ENCODE measurements around the gene MRM1.
"Not testable (repeated sequence)": the region's sequence is repeated elsewhere in the genome, so short reads cannot be mapped to it uniquely, and the experiment has no call there.

MRM1 gene

DNA sequence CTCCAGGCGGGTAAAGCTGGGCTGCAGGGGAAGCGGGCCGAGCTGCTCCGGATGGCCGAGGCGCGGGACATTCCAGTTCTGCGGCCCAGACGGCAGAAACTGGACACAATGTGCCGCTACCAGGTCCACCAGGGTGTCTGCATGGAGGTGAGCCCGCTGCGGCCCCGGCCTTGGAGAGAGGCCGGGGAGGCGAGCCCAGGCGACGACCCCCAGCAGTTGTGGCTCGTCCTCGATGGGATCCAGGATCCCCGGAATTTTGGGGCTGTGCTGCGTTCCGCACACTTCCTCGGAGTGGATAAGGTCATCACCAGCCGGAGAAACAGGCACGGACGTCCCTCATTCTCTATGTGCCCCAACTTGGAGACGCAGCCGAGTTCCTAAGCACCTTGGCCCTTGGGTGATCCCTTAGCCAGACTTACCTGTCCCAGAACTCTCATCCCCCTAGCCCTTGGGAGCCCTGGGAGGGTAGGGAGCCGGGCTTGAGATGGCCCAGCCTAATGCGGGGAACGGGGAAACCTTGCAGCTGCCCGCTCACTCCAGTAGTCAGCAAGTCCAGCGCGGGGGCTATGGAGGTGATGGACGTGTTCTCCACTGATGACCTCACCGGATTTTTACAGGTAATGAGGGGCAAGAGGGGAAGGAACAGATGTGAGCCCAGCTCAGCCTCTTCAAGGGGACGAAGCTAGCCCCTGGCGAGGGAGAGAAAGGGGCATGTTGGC is 806 bp downstream of the MRM1 start:
- DNase-seq (ENCODE audit: low spot score) = no peak

DNA sequence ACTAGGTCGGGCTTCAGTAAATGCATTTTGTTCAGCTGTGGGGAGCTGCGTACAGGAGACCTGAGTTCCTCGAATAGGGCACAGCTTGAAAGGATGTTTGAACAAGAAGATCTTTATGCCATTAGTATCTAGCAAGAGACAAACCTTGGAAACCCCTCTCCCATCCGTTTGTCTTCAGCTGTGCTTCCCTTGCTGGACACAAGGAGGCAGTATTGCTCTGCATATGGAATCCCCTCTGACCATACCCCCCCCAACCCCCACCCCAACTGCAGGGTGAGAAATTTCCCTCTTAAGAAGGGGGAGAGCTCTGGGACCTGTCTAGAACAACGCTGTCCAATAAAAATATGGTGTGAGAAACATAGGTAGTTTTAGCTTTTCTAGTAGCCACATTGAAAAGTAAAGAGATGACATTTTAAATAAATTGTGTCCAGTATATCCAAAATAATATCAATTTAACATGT is 1.6 kb downstream of the MRM1 start:
- DNase-seq (ENCODE audit: low spot score) = peak; percentile 78

GRCh38 chr17:36605028-36605427 is 3.6 kb downstream of the MRM1 start:
- not testable (repeated sequence) for DNase-seq (ENCODE audit: low spot score)

DNA sequence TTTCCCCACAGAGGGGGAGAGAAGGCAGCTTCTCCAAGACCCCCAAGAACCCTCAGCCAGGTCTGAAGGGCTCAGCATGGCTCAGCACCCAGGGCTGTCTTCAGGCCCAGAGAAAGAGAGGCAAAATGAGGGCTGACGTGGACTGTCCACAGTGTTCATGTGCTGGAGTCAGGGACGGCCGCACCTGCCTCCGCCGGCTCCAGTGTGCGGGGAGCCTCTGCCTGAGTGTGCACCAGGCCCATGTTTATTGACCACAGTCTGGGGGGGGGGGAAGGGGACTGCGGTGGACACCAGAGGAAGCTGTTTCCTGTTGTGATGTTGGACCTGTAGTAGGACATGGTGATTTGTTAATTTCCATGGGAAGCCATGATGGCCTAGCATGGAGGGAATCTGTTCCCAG is 6.9 kb downstream of the MRM1 start:
- DNase-seq (ENCODE audit: low spot score) = no peak

DNA sequence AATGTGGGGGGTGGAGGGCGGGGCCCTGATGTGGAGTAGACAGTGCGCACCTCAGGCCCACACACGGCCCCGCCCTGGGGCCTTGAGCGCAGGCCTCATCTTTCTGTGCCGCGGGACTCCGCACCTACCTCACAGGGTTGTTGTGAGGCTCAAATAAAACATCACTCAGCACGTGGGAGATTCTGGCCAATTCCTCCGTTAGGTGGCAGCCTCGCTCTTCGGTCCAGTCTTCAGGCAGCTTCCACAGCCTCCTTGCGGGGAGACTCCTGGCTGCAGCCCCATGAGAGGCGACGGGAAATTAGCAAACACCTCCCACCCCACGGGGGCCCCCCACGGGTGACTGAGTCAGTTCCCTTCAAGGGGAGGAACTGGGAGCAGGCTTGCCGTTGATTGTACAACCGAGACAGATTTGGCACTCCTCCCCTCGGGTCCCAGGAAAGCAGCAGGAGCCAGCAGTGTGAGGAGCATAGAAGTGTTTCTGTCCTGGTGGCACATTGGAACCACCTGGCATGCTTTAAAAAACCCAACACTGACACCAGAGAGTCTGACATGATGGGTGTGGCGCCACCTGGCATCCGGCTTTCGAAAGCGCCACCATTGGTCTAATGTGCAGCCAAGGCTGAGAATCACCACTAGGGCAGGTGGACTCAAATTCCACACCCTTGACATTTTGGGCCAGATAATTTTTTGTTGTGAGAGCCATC is 7.6 kb downstream of the MRM1 start:
- no peak for DNase-seq (ENCODE audit: low spot score)

DNA sequence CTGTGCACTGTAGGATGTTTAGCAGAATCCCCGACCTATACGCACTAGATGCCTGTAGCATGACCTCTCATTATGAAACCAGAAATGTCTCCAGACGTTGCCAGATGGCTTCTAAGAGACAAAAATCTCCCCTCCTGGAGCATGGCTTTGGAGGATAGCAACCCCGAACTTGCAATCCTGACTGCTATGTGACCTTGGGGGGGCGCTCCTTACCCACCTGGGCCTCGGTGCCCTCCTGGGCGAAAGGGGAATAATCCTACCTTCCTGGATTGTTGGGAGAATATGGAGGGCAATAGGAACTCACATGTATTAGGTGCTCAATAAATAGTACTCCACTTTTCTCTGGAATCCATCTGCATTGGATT is 8.1 kb downstream of the MRM1 start:
- no peak for DNase-seq (ENCODE audit: low spot score)

DNA sequence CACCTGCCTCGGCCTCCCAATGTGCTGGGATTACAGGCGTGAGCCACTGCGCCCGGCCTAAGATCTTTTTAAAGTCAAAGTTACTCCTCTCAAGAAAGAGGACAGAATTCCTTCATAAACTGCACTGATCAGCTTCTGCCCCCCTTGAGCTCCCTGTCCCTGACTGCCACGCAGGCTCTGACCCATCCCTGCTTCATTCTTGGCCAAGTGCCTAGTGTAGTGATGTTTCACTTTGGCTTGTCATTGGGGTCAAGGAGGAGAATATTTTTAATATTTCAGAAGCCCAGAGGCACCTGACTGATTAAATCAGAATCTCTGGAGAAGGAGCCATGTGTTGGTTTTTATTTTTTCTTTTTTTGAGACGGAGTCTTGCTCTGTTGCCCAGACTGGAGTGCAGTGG is 9.1 kb downstream of the MRM1 start:
- no peak for DNase-seq (ENCODE audit: low spot score)

- DNase-seq (ENCODE audit: low spot score) = no peak
These were observed 10.1 kb downstream of the MRM1 start for GRCh38 chr17:36611345-36612072.

GRCh38 chr17:36612323-36612722 is 10.9 kb downstream of the MRM1 start:
- no peak for DNase-seq (ENCODE audit: low spot score)

- no peak for DNase-seq (ENCODE audit: low spot score)
These were observed 11.8 kb downstream of the MRM1 start for GRCh38 chr17:36613155-36613554.

DNA sequence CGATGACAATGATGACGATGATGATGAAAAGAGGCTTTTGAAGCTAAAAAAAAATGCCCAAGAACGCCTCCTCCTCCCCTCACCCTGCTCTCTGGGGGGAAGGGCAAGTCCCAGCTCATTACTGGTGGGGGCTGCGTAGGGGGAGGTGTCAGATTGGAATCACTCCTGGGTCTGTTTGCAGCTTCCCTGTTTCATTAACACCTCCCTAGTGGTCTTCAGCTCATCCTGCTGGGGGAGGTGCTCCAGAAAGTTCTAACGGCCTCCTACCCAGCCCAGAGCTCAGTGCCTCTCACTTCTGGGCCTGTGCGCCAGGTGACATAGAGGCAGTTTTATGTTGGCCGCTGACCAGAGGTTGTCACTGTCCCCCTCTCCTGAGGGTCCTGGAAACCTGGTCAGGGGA is 12.7 kb downstream of the MRM1 start:
- DNase-seq (ENCODE audit: low spot score) = no peak

DNA sequence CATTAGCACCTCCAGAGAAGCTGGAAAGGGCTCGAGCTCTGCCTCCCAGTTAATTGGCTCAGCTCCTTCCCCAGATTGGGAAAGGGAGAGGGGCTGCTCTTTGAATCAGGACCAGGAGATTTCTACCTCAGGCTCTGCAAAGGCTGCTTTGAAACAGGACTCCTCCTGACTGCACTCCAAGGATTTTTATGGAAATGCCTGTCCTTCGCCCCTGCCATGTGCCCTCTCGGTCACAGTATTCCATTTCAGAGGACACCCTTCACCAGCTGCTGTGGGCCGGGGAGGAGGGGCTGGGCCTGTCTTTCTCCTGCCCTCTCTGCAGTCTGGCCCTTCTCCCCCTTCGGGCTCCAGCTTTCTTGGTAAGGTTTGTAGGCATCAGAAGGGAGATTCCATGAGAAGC is 13.6 kb downstream of the MRM1 start:
- DNase-seq (ENCODE audit: low spot score) = no peak

- no peak for DNase-seq (ENCODE audit: low spot score)
These were observed 15.0 kb downstream of the MRM1 start for GRCh38 chr17:36616061-36617029.

DNA sequence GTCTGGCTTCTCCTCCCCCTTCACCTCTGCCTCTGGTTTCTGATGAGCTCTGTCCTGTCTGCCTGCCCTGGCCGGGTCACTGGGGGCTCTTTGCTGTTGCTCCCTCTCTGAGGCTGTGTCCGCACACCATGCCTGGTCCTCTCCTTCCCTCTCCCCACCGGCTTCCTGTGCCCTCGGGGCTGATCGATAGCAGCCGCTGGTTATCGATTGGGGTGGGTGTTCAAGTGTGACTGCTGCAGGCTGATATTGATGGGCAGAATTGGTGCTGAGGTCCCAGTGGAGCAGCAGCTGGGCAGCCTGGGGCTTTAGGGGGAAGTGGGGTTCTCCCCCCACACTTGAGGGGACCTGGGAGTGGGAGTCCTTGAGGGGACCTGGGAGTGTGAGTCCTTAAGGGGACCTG is 16.4 kb downstream of the MRM1 start:
- no peak for DNase-seq (ENCODE audit: low spot score)

DNA sequence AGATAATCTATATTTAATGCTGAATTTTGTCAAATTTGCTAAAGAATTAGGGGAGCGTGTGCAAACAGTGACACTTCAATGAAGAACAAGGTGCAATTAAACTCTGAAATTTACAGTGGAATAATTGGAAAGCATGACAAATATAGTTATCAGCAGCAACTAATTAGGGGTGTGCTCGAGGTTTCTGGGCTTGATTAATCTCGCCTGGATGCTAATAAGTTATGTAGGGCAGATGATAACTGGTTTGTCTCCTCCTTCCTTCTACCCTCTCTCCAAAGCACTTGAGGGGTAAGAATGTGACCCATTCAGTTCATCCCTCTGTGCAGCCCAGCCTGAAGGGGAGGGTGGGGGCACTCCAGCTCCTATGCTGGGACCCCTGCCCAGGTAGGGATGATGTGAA is 21.9 kb downstream of the MRM1 start:
- no peak for DNase-seq (ENCODE audit: low spot score)

GRCh38 chr17:36625188-36625587 is 23.8 kb downstream of the MRM1 start:
- DNase-seq (ENCODE audit: low spot score) = no peak

DNA sequence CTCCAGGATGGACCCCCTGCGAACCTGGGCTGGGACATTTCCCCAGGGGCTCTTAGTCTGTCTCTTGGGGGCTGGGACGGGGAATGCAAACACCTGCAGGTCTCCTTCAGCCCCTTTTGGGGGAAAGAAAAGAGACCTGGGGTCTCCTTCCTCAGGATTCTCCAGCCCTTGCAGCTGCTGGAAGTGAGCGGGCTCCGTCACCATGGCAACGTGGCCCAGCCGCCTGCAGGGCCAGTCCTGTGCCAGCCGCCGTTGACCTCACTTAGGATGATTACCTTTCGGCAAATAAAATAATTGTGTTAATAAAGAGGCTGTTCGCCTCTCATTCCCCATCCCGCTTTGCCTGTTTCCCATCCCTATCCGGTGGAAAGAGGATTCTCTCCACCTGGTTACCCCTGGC is 25.7 kb downstream of the MRM1 start:
- no peak for DNase-seq (ENCODE audit: low spot score)

GRCh38 chr17:36628576-36628975 is 27.2 kb downstream of the MRM1 start:
- no peak for DNase-seq (ENCODE audit: low spot score)

DNA sequence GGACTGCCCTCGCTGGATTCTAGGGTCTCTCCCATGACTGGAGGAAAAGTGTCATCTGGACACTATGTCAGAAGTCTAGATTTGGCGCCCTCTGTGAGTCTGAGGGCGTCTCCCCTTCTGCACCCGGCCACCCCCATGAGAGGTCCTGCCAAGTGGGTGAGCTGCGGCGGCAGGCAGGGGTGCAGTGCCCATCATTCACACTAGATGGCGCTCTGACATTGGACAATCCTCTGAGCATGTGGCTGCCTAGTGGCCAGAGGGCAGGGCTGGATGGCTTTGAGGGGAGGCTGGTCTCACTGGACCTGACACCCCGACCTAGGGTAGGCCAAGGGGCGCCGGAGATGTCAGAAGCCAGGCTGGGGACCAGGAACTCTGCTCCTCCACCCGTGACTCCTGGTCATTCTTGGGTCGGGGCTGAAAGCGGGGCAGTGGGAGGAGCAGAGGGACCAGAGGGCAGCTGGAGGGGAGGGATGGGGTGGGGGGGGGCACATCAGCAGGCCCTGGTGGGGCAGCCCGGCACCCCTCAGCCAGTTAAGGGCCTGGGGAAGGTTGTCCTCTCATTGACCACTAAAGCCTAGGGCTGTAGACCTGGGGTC is 28.0 kb downstream of the MRM1 start:
- DNase-seq (ENCODE audit: low spot score) = peak; percentile 77

GRCh38 chr17:36629970-36630502 is 28.7 kb downstream of the MRM1 start:
- no peak for DNase-seq (ENCODE audit: low spot score)

DNA sequence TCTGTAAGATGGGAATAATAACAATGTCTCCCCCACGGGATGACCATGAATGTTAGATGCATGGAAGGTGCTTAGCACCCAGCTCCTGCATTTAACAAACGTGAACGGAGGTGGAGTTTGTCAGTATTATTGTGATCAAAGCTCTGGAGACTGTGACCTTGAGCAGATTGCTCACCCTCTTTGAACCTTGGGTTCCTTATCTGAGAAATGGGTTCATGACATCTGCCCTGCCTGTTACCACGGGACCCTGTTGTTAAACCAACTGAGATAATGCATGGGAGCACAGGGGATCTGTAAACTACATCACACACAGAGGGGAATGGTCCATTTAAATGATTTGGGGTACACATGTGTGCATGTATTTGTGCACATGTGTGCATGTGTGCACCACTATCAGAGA is 29.6 kb downstream of the MRM1 start:
- DNase-seq (ENCODE audit: low spot score) = no peak
